ENCODE data around the gene PCDHGC4. TPM values are rescaled to one million over a fixed set of nuclear protein-coding genes. Genes with fewer than 3 reads are reported as not detected.

Gene PCDHGC4
- total RNA-seq, 1 experiment from 2014 or later: 4.3 TPM

GRCh38 chr5:141476132-141476911 lies 8.5 kb upstream of the PCDHGC4 start:
- Histone ChIP-seq H3K27me3 (ENCODE audit: insufficient read depth, low read length) (peaks cover 15% of the 10 kb centered on the region), H3K9ac (ENCODE audit: extremely low read depth, insufficient read length, low read length) (peak overlapping the region; percentile 42), H2BK120ac (ENCODE audit: low read depth, low read length, poor library complexity, severe bottlenecking) (no peak overlapping the region), H3K9me3 (ENCODE audit: control insufficient read depth, low read depth, low read length) (peaks cover 5% of the 10 kb centered on the region), H2AK5ac (ENCODE audit: insufficient read length, low read length) (no peak overlapping the region), H3T11ph (ENCODE audit: low read length) (no peak overlapping the region), H4K8ac (replicated peaks; ENCODE audit: insufficient read length, low read depth, low read length) (no peak overlapping the region), H2BK5ac (ENCODE audit: insufficient read length, low read length) (no peak overlapping the region), H3K4ac (ENCODE audit: low read depth, low read length) (no peak overlapping the region), H4K5ac (ENCODE audit: insufficient read length, low read depth, low read length) (no peak overlapping the region), H3K27ac (ENCODE audit: insufficient read length, low read depth, low read length) (no peak overlapping the region), H3K23ac (ENCODE audit: insufficient read length, low read depth, low read length) (no peak overlapping the region), H2BK20ac (ENCODE audit: low read depth, low read length, poor library complexity, severe bottlenecking) (no peak overlapping the region), H4K91ac (ENCODE audit: insufficient read length, low read depth, low read length) (no peak overlapping the region), H3K79me2 (ENCODE audit: insufficient read depth, low read length) (no peaks in the 10 kb centered on the region), H2AFZ (ENCODE audit: low read length) (no peak overlapping the region), H3K14ac (ENCODE audit: insufficient read depth, low read length) (peak overlapping the region; percentile 54; the same call in 1 of the 2 replicates), H3K18ac (ENCODE audit: insufficient read length, low read depth, low read length) (no peak overlapping the region), H3K4me2 (ENCODE audit: insufficient read depth, insufficient read length, low read length) (peak overlapping the region; percentile 95), H2BK12ac (ENCODE audit: insufficient read length, low read depth, low read length) (no peak overlapping the region), H3K79me1 (ENCODE audit: insufficient read depth, low read depth, low read length, poor library complexity, severe bottlenecking) (no peaks in the 10 kb centered on the region), H2BK15ac (ENCODE audit: low read depth, low read length) (no peak overlapping the region), H3K56ac (ENCODE audit: insufficient read length, low read depth, low read length) (no peak overlapping the region), H4K20me1 (ENCODE audit: control insufficient read depth, insufficient read depth, insufficient read length) (no peaks in the 10 kb centered on the region), H3K23me2 (ENCODE audit: insufficient read length, low read depth, low read length, poor library complexity, severe bottlenecking) (peaks cover 17% of the 10 kb centered on the region), H3K4me1 (ENCODE audit: insufficient read depth, low read length) (0 out of 2 replicates have a peak, but pooled peaks cover 2% of the 10 kb centered on the region)
- Mint-ChIP-seq H3K9me3 (peaks cover 0 to 23% of the 10 kb centered on the region in 2 experiments; a peak in 4 of 5 replicates), H3K27me3 (ENCODE audit: low read depth) (peaks cover 33% of the 10 kb centered on the region), H3K4me3 (peak overlapping the region; percentile 92 to 97), H3K4me1 (peaks cover 23 to 30% of the 10 kb centered on the region in 2 experiments), H3K36me3 (ENCODE audit: insufficient read depth in 1 of 3, low read depth in 3 of 3) (peaks cover 0 to 21% (median 8%) of the 10 kb centered on the region in 3 experiments; a peak in 4 of 7 replicates), H3K27ac (peak overlapping the region; percentile 60 to 95 (median 81); a peak in 5 of 7 replicates)
- DNase-seq: peak; percentile 59
- TF ChIP-seq CTCF (conservative IDR thresholded peaks at IDR 0.05): no peak
- WGBS (ENCODE audit: extremely low coverage, insufficient read length, low lambda C conversion rate): no CpG with 5 or more reads among the region's 58 CpGs
